ENCODE data around the gene CAMSAP2. TPM values are rescaled to one million over a fixed set of nuclear protein-coding genes. Genes with fewer than 3 reads are reported as not detected.

The CAMSAP2 gene
- total RNA-seq, 1 donor from 2014 or later: 43.9 TPM

DNA sequence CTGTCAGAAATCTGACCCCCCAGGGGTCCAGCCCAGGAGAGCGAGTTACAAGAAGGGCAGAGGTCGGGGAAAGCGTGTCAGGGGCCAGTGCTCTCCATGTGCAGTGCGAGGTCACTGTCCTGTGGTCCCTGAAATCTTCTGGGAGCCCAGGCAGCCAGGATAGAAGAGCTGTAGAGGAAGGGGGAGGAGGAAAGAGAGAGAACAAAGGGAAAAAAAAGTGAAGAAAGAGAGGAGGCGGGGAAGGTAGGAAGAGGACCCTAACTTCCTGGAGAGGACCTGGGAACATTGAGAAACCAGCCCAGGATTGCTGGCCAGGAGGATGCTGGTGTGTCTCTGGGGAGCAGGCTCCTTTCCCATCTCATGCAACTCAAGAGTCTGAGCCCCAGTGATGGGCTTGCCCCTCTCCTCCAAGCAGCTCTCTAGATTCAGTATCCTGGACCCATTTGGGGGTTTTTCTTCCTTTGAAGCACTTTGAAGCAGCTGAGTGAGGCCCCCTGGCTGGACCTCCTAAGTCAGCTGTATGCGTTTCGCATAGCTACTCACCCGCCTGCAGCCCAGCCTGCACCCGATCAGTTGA is 149.2 kb downstream of the CAMSAP2 start:
- Mint-ChIP-seq H3K4me1 (peaks cover 41% of the 10 kb centered on the region), H3K27me3 (ENCODE audit: insufficient read depth, low read depth) (peaks cover 11% of the 10 kb centered on the region), H3K9me3 (no peaks in the 10 kb centered on the region), H3K27ac (no peak overlapping the region), H3K4me3 (no peak overlapping the region), H3K36me3 (no peaks in the 10 kb centered on the region)
- Histone ChIP-seq H4K20me1 (ENCODE audit: low read depth) (peaks cover 5% of the 10 kb centered on the region), H3F3A (ENCODE audit: low read depth) (peaks cover 41% of the 10 kb centered on the region), H3K4me2 (no peak overlapping the region), H3K9me3 (ENCODE audit: low read depth) (no peaks in the 10 kb centered on the region), H3K36me3 (no peaks in the 10 kb centered on the region), H3K27ac (no peak overlapping the region), H3K9ac (no peak overlapping the region), H3K4me3 (no peak overlapping the region), H3K27me3 (no peaks in the 10 kb centered on the region), H2AFZ (replicated peaks) (peak overlapping the region; percentile 83), H3K4me1 (peaks cover 23% of the 10 kb centered on the region), H3K79me2 (ENCODE audit: low read depth) (peaks cover 11% of the 10 kb centered on the region)
- no peak for TF ChIP-seq EZH2 (IDR thresholded peaks at IDR 0.05)
- TF ChIP-seq, protein P1, sequence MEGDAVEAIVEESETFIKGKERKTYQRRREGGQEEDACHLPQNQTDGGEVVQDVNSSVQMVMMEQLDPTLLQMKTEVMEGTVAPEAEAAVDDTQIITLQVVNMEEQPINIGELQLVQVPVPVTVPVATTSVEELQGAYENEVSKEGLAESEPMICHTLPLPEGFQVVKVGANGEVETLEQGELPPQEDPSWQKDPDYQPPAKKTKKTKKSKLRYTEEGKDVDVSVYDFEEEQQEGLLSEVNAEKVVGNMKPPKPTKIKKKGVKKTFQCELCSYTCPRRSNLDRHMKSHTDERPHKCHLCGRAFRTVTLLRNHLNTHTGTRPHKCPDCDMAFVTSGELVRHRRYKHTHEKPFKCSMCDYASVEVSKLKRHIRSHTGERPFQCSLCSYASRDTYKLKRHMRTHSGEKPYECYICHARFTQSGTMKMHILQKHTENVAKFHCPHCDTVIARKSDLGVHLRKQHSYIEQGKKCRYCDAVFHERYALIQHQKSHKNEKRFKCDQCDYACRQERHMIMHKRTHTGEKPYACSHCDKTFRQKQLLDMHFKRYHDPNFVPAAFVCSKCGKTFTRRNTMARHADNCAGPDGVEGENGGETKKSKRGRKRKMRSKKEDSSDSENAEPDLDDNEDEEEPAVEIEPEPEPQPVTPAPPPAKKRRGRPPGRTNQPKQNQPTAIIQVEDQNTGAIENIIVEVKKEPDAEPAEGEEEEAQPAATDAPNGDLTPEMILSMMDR (IDR thresholded peaks at IDR 0.05): no peak
- TF ChIP-seq EZH2phosphoT487 (IDR thresholded peaks at IDR 0.05): no peak
- peak; percentile 12 for DNase-seq (ENCODE audit: low spot score)

DNA sequence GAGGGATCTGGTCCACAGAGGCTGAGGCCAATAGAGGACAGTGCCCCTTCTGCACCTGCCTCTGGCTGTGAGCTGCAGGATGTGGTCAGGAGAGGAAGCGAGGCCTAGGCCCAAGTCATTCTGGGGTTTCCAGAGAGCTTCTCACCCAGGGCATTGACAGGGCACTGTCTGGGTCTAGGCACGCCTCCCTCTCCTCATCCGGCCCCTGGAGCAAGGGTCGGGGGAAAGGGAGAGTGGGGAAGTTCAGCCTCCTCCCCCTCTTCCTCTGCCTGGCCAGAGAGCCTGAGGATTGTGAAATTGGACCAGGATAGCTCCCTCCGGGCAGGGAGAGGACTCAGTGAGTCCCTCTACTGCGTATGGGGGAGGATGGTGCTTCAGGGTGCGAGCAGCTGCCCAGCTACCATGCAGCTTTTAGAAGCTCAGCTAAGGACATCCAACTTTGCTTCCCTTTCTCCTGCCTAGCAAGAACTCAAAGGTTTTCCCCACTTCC is 149.7 kb downstream of the CAMSAP2 start:
- Mint-ChIP-seq H3K27me3 (ENCODE audit: insufficient read depth, low read depth) (peaks cover 11% of the 10 kb centered on the region), H3K27ac (no peak overlapping the region), H3K9me3 (no peaks in the 10 kb centered on the region), H3K4me3 (peak overlapping the region; percentile 98), H3K4me1 (peaks cover 43% of the 10 kb centered on the region), H3K36me3 (no peaks in the 10 kb centered on the region)
- peaks cover 10% of the 10 kb centered on the region for H4K20me1 ChIP-seq (ENCODE audit: low read depth)
- DNase-seq (ENCODE audit: low spot score): peak; percentile 16
- H3K4me3 ChIP-seq: no peak overlapping the region
- H3K4me2 ChIP-seq: no peak overlapping the region
- H2AFZ ChIP-seq (replicated peaks): peak overlapping the region; percentile 83
- peaks cover 41% of the 10 kb centered on the region for H3F3A ChIP-seq (ENCODE audit: low read depth)
- H3K27ac ChIP-seq: no peak overlapping the region
- no peaks in the 10 kb centered on the region for H3K36me3 ChIP-seq
- no peaks in the 10 kb centered on the region for H3K9me3 ChIP-seq (ENCODE audit: low read depth)
- no peak overlapping the region for H3K9ac ChIP-seq
- H3K79me2 ChIP-seq (ENCODE audit: low read depth): peaks cover 16% of the 10 kb centered on the region
- peaks cover 29% of the 10 kb centered on the region for H3K4me1 ChIP-seq
- TF ChIP-seq EZH2phosphoT487 (IDR thresholded peaks at IDR 0.05) (no peak), EZH2 (IDR thresholded peaks at IDR 0.05) (no peak)
- TF ChIP-seq, protein P1 (IDR thresholded peaks at IDR 0.05): no peak
- H3K27me3 ChIP-seq: no peaks in the 10 kb centered on the region

DNA sequence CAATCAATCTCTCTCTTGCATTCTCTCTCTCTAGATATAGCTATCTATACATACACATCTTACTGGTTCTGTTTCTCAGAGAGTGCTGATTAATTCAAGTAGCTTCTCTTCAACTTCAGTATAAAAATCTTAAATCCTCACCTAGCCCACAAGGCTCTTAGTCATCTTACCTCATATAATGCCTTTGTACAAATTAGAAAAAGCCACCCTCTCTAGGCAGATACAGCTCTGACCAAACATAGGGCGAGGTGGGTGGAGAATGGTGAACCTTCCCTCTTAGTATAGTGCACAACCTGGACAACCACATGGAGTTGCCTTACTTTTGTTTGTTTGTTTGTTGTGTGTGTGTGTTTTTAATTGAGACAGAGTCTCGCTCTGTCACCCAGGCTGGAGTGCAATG is 150.9 kb downstream of the CAMSAP2 start:
- Histone ChIP-seq H3K27ac (no peak overlapping the region), H3K4me3 (no peak overlapping the region), H3K79me2 (ENCODE audit: low read depth) (peaks cover 28% of the 10 kb centered on the region), H2AFZ (replicated peaks) (no peak overlapping the region), H4K20me1 (ENCODE audit: low read depth) (peaks cover 22% of the 10 kb centered on the region), H3K9ac (no peak overlapping the region), H3K27me3 (no peaks in the 10 kb centered on the region), H3K4me1 (peaks cover 40% of the 10 kb centered on the region), H3F3A (ENCODE audit: low read depth) (peaks cover 41% of the 10 kb centered on the region), H3K9me3 (ENCODE audit: low read depth) (no peaks in the 10 kb centered on the region), H3K4me2 (no peak overlapping the region), H3K36me3 (no peaks in the 10 kb centered on the region)
- Mint-ChIP-seq H3K27ac (no peak overlapping the region), H3K9me3 (no peaks in the 10 kb centered on the region), H3K4me3 (peak overlapping the region; percentile 98), H3K27me3 (ENCODE audit: insufficient read depth, low read depth) (peaks cover 8% of the 10 kb centered on the region), H3K36me3 (peaks cover 4% of the 10 kb centered on the region), H3K4me1 (peaks cover 54% of the 10 kb centered on the region)
- no peak for DNase-seq (ENCODE audit: low spot score)
- TF ChIP-seq EZH2 (IDR thresholded peaks at IDR 0.05) (no peak), EZH2phosphoT487 (IDR thresholded peaks at IDR 0.05) (no peak)
- TF ChIP-seq, protein P1 (IDR thresholded peaks at IDR 0.05): no peak

Measured in neural progenitor cell (in vitro differentiated cells).